NCI-H2081 treated with DMSO at 0.1 percent for 48 hours (cell line): ENCODE results near the gene BRIP1.

Source experiments
- DNase-seq: peaks from one replicate; lab custom pipeline; 2025; lab: John Stamatoyannopoulos, UW

Gene BRIP1

DNA sequence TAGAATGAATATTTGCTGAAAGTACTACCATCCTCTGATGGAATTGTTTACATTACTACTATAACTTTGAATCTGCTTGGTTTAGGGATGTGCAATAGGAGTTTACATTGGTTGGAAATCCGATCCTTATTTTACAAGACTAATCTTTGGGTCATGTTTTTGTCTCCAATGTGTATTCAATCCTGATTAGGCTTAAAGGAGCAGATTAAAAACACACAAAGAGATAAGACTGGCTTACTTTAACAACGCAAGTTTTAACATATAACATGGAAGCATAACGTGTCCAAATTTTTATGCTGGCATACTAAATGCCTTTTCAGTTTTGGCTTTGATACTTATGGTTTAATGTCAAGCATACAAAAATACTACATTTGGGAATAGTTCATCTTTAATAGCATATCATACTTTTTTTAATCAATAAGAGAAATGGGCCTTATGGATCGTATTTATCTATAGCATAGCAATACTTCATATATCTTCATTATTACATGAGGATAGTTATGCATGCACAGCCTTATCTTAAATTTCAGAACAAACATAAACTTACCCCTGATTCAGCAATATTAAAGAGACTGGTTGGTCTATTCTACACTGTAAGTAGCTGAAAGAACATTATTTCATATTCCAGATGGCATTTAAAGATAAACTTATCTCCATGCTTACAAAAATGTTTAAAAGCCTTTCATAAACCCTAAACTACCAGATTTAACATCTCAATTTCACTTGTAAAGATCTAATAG, 202.4 kb downstream of the BRIP1 start:
- DNase-seq: no peak

DNA sequence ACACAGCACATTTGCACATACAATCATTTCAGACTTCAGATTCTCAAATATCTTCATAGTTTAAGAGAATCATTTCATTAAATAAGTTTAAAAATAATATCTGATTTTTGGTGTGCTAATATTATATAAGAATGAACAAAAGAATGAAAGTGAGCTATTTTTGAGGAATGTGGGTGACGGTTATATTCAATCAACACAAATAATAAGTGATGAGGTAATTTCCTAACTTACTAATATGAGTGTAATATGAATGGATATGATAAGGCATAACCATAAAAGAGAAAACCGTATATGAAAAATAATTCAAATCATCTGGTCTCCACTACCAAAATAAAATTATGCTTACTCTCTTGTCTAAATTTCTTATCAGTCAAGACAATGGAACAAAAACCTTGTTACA, 203.9 kb downstream of the BRIP1 start:
- no peak for DNase-seq

- no peak for DNase-seq
Observed at GRCh38 chr17:61658183-61658582, 205.1 kb downstream of the BRIP1 start.

- no peak for DNase-seq
Observed at GRCh38 chr17:61657338-61657737, 206.0 kb downstream of the BRIP1 start.

DNA sequence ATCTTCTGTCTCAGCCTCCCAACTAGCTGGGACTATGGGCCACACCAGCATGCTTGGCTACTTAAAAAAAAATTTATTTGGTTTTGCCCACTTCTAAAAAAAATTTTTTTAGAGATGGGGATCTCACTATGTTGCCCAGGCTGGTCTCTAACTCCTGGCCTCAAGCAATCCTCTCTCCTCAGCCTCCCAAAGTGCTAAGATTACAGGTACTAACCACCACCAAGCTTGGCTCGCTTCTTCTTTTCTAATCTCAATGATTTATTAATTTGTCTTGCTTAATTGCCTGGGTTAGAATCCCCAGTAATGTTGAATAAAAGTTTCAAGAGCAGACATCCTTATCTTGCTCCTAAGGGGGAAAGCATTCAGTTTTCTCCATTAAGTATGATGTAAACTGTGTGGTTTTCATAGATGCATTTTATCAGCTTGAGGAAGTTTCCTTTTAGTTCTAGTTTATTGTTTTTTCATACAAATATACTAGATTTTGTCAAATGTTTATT, 206.6 kb downstream of the BRIP1 start:
- no peak for DNase-seq

- DNase-seq: no peak
Observed at GRCh38 chr17:61650749-61651148, 212.6 kb downstream of the BRIP1 start.

DNA sequence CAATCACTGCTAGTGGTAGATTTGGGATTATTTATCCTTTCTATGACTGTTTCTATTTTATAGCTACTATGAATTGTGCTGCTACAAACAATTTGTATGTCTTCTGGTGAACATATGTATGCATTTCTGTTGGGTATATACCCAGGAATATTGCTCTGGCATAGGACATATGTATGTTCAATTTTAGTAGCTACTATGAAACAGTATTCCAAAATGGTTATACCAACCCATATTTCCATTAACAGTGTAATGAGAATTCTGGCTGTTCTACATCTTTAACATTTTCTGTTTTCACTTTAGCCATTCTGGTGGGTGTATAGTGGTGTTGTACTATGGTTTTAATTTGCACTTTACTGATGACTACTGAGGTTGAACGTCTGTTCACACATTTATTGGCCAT, 214.7 kb downstream of the BRIP1 start:
- DNase-seq: no peak

DNA sequence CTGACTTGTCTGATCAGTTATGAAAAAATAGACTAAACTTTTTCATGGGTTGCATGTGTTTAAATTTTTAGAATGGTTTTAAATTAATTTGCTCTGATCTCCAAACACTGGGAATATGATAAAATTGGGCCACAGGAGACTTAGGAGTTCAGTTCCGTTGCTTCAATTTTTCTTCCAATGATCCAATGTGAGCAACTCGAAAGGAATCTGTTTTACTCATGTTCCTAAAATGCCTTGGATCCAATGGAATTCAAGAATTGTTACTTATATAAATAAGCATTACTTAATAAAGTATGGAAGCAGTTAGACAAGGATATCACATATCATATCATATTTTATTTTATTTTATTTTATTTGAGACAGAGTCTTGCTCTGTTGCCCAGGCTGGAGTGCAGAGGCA, 216.3 kb downstream of the BRIP1 start:
- DNase-seq: no peak

DNA sequence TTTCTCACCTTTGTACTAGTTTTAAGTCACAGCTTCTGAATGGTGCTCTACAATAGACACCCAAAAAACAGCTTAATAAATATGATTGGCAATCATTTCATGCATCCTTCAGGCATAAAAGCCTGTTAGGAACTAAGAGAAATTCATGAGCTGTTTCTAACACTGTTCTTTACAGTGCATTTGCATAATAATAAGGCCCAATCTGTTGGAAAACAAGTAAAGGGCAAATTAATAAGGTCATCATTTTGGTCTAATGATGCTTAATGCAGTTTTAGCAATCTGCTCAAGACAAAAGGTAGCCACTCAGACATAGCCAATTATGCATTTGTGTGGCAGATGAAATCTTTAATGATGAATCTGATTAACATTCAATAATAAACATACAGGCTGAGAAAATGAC, 216.8 kb downstream of the BRIP1 start:
- DNase-seq: no peak

DNA sequence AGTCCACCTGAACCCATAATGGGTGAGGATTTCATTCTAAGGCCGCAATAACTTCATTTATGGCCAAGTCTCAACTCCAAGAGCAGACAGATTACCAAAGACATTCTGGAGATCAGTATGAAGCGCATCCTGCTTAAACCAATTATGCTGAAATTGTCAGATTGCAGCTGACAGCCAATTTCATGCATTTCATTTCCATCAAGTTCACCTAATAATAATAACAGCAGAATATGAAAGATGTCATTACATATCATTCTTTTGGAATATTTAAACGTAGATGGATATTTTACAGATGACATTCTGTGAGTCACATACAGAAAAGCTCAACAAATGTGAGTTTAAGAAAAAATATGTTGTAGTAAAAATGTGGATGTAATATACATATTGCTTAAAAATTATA, 217.4 kb downstream of the BRIP1 start:
- DNase-seq: no peak

GRCh38 chr17:61644800-61645774, 218.2 kb downstream of the BRIP1 start:
- no peak for DNase-seq

DNA sequence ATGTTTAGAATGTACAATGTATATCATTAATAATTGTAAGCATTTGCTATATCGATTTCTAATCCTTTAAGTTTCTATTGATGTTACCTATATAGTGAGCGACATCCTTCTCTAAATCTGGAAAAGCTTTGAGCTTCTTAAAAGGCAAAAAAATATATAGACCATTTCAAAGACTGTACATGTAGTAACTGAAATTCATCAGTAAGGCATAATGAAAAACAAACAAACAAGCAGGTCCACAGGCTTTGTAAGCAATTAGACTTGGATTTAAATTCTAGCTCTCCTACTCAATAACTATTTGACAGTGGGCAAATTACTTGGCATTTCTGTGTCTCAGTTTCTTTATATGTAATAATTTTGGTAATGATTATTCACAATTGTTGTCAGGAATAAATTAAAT, 220.6 kb downstream of the BRIP1 start:
- DNase-seq: no peak

GRCh38 chr17:61641715-61642114, 221.6 kb downstream of the BRIP1 start:
- no peak for DNase-seq

DNA sequence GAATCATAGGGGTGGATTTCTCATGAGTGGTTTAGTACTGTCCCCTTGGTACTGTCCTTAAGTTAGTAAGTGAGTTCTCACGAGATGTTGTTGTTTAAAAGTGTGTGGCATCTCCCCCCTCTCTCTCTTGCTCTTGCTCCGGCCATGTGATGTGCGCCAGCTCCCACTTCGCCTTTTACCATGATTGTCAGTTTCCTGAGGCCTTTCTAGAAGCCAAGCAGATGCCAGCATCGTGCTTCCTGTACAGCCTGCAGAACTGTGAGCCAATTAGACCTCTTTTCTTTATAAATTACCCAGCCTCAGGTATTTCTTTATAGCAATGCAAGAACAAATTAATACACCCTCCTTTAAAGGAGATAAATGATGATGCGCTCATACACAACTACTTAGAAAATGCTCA, 222.2 kb downstream of the BRIP1 start:
- DNase-seq: no peak

GRCh38 chr17:61639818-61640217, 223.5 kb downstream of the BRIP1 start:
- no peak for DNase-seq

DNA sequence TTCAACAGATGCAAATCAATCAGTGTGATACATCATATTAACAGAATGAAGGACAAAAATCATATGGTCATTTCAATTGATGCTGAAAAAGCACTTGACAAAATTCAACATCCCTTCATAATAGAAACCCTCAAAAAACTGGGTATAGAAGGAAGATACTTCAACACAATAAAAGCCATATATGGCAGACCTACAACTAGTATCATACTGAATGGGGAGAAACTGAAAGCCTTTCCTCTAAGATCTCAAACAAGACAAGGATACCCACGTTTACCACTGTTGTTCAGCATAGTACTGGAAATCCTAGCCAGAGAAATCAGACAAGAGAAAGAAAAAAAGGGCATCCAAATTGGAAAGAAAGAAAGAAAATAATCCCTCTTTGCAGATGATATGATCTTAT, 225.2 kb downstream of the BRIP1 start:
- no peak for DNase-seq

- peak; percentile 43 for DNase-seq
Observed at GRCh38 chr17:61635913-61636432, 227.4 kb downstream of the BRIP1 start.

GRCh38 chr17:61634942-61635538, 228.3 kb downstream of the BRIP1 start:
- no peak for DNase-seq

DNA sequence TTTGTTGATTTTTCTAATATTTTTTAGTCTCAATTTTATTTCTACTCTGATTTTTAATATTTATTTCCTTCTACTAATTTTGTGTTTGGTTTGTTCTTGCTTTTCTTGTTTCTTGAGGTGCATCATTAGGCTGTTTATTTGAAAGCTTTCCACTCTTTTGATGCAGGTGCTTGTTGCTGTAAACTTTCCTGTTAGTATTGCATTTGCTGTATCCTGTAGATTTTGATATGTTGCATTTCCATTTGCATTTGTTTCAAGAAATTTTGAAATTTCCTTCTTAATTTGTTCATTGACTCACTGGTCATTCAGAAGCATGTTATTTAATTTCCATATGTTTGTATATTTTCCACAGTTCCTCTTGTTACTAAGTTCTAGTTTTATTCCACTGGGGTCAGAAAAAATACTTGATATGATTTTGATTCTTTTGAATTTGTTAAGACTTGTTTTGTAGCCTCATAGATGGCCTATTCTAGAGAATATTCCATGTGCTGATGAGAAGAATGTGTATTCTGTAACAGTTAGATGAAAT, 229.3 kb downstream of the BRIP1 start:
- DNase-seq: no peak

GRCh38 chr17:61632826-61633225, 230.5 kb downstream of the BRIP1 start:
- no peak for DNase-seq

- DNase-seq: no peak
Observed at GRCh38 chr17:61631800-61632199, 231.5 kb downstream of the BRIP1 start.
